Vagina (tissue), 2 donors: Measurements from ENCODE around the gene TMEM154. TPM values are rescaled to one million over a fixed set of nuclear protein-coding genes. Genes with fewer than 3 reads are reported as not detected.

Experiments used
- DNase-seq, 2 donors: peaks; one replicate each; pipeline ENCODE4 v3.0.0-alpha.2; 2017; ENCODE audit errors: extremely low spot score in 2 of 2
- H3K27ac ChIP-seq: fragments of 200-600 bp; sonication (generic); one replicate; pipeline ENCODE4 v1.5.1; 2019
- H3K27me3 ChIP-seq: fragments of 200-600 bp; sonication (generic); one replicate; pipeline ENCODE4 v1.5.1; 2019
- H3K36me3 ChIP-seq, 2 donors: fragments of 200-600 bp; sonication (generic); one replicate each; pipeline ENCODE4 v1.5.1; 2017 to 2019
- H3K4me1 ChIP-seq: fragments of 200-600 bp; sonication (generic); one replicate; pipeline ENCODE4 v1.5.1; 2019
- H3K4me3 ChIP-seq, 2 donors: fragments of 200-600 bp; sonication (generic); 1 replicate in 1 of 2; 2 replicates in 1 of 2; pipeline ENCODE4 v1.5.1; 2016 to 2019
- H3K9me3 ChIP-seq: fragments of 200-600 bp; sonication (generic); one replicate; pipeline ENCODE4 v1.5.1; 2019
- CTCF ChIP-seq, 3 experiments: fragments of 450-650 bp in 2 of 3; fragments of 200-600 bp in 1 of 3; sonication (generic) in 1 of 3; IDR thresholded peaks; one replicate each; pipeline ENCODE4 v1.5.1; 2017 to 2019; ENCODE audit warnings: antibody characterized with exemption in 3 of 3, mild to moderate bottlenecking in 2 of 3, moderate library complexity in 2 of 3
- POLR2A ChIP-seq, 2 donors: fragments of 450-650 bp; IDR thresholded peaks; one replicate each; pipeline ENCODE4 v1.6.1; 2017; ENCODE audit warnings: antibody characterized with exemption in 2 of 2, mild to moderate bottlenecking in 2 of 2, moderate library complexity in 2 of 2
- POLR2AphosphoS5 ChIP-seq, 2 donors: sonication (generic); formaldehyde crosslinking; IDR thresholded peaks; one replicate each; pipeline ENCODE4 v1.9.0; 2017; ENCODE audit warnings: antibody characterized with exemption in 2 of 2, mild to moderate bottlenecking in 2 of 2, low read depth in 1 of 2; ENCODE audit not compliant: insufficient read depth in 1 of 2
- intact Hi-C: fragments of 100-400 bp; cut with DNase I; formaldehyde crosslinking; loops from one replicate; pipeline ENCODE4 v1.15.1; 2023
- total RNA-seq: library from RNA; depleted of rRNA; stranded (reverse); fragments of >200 nt; gene quantifications from one replicate; pipeline ENCODE4 v1.2.3, GENCODE V29; 2016

Gene TMEM154
- total RNA-seq, 1 donor from 2014 or later: 33.1 TPM

GRCh38 chr4:152651473-152652060 is 28.2 kb downstream of the TMEM154 start:
- Histone ChIP-seq H3K4me1 (no peaks in the 10 kb centered on the region), H3K27me3 (no peaks in the 10 kb centered on the region), H3K9me3 (no peaks in the 10 kb centered on the region), H3K4me3 (no peak overlapping the region), H3K27ac (no peak overlapping the region), H3K36me3 (no peaks in the 10 kb centered on the region)
- no peak for TF ChIP-seq POLR2A (IDR thresholded peaks at IDR 0.05)
- no peak for TF ChIP-seq CTCF (IDR thresholded peaks at IDR 0.05)
- TF ChIP-seq POLR2AphosphoS5 (IDR thresholded peaks at IDR 0.05; ENCODE audit: insufficient read depth in 1 of 2, low read depth in 1 of 2): no peak
- DNase-seq: no peak
- intact Hi-C loops: no loop called here

- Histone ChIP-seq H3K27ac (no peak overlapping the region), H3K4me1 (no peaks in the 10 kb centered on the region), H3K4me3 (no peak overlapping the region), H3K36me3 (no peaks in the 10 kb centered on the region), H3K27me3 (no peaks in the 10 kb centered on the region), H3K9me3 (no peaks in the 10 kb centered on the region)
- TF ChIP-seq POLR2AphosphoS5 (IDR thresholded peaks at IDR 0.05; ENCODE audit: insufficient read depth in 1 of 2, low read depth in 1 of 2): no peak
- TF ChIP-seq CTCF (IDR thresholded peaks at IDR 0.05): no peak
- TF ChIP-seq POLR2A (IDR thresholded peaks at IDR 0.05): no peak
- intact Hi-C loops: no loop called here
- DNase-seq: no peak
These were observed 33.6 kb downstream of the TMEM154 start for GRCh38 chr4:152646221-152646620.

GRCh38 chr4:152644130-152644529 is 35.7 kb downstream of the TMEM154 start:
- intact Hi-C loops: no loop called here
- Histone ChIP-seq H3K27me3 (no peaks in the 10 kb centered on the region), H3K4me3 (no peak overlapping the region), H3K27ac (no peak overlapping the region), H3K9me3 (no peaks in the 10 kb centered on the region), H3K4me1 (no peaks in the 10 kb centered on the region), H3K36me3 (no peaks in the 10 kb centered on the region)
- TF ChIP-seq CTCF (IDR thresholded peaks at IDR 0.05) (no peak), POLR2AphosphoS5 (IDR thresholded peaks at IDR 0.05; ENCODE audit: insufficient read depth in 1 of 2, low read depth in 1 of 2) (no peak), POLR2A (IDR thresholded peaks at IDR 0.05) (no peak)
- no peak for DNase-seq

GRCh38 chr4:152643153-152644035 is 36.4 kb downstream of the TMEM154 start:
- no peaks in the 10 kb centered on the region for H3K9me3 ChIP-seq
- H3K4me1 ChIP-seq: no peaks in the 10 kb centered on the region
- no peaks in the 10 kb centered on the region for H3K36me3 ChIP-seq
- TF ChIP-seq CTCF (IDR thresholded peaks at IDR 0.05): no peak
- TF ChIP-seq POLR2A (IDR thresholded peaks at IDR 0.05): no peak
- TF ChIP-seq POLR2AphosphoS5 (IDR thresholded peaks at IDR 0.05; ENCODE audit: insufficient read depth in 1 of 2, low read depth in 1 of 2): no peak
- intact Hi-C loops: no loop called here
- H3K27ac ChIP-seq: no peak overlapping the region
- DNase-seq: no peak
- no peak overlapping the region for H3K4me3 ChIP-seq
- no peaks in the 10 kb centered on the region for H3K27me3 ChIP-seq
